ENCODE data around the gene NLK. TPM values are rescaled to one million over a fixed set of nuclear protein-coding genes. Genes with fewer than 3 reads are reported as not detected.

NLK gene
- total RNA-seq, 2 donors from 2014 or later, result 19.8 to 37.0 TPM

DNA sequence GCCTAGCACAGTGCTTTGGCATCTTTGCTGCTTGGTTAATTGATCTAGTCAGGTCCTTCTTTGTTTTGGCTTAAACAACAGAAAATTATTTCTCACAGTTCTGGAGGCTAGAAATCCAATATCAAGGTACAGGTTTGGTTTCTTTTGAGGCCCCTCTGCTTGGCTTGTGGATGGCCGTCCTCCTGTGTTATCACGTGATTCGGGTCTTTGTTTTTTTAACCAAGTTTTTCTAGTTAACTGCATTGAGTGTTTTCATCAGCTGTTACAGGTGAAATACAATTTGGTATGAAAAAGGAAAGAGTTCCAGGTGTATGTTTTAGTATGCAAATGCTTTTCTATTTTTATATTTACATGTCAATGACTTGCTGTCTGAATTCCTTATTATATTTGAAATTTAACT lies 2.8 kb downstream of the NLK start:
- WGBS, result 60% methylated on average over 3 of the region's 3 CpGs
- Histone ChIP-seq H3K4me1 (replicated peaks) (peaks cover 9% of the 10 kb centered on the region), H3K9me3 (no peaks in the 10 kb centered on the region), H3K36me3 (no peaks in the 10 kb centered on the region), H3K27me3 (replicated peaks; ENCODE audit: insufficient read depth) (no peaks in the 10 kb centered on the region), H3K4me3 (no peak overlapping the region), H3K27ac (no peak overlapping the region)
- intact Hi-C loops (cut with DNase I), result no loop called here
- no peak for DNase-seq (ENCODE audit: low spot score)
- TF ChIP-seq POLR2A (IDR thresholded peaks at IDR 0.05) (no peak), POLR2AphosphoS5 (IDR thresholded peaks at IDR 0.05) (no peak)
- TF ChIP-seq, protein P1, sequence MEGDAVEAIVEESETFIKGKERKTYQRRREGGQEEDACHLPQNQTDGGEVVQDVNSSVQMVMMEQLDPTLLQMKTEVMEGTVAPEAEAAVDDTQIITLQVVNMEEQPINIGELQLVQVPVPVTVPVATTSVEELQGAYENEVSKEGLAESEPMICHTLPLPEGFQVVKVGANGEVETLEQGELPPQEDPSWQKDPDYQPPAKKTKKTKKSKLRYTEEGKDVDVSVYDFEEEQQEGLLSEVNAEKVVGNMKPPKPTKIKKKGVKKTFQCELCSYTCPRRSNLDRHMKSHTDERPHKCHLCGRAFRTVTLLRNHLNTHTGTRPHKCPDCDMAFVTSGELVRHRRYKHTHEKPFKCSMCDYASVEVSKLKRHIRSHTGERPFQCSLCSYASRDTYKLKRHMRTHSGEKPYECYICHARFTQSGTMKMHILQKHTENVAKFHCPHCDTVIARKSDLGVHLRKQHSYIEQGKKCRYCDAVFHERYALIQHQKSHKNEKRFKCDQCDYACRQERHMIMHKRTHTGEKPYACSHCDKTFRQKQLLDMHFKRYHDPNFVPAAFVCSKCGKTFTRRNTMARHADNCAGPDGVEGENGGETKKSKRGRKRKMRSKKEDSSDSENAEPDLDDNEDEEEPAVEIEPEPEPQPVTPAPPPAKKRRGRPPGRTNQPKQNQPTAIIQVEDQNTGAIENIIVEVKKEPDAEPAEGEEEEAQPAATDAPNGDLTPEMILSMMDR (IDR thresholded peaks at IDR 0.05), result no peak

GRCh38 chr17:28046034-28046825 lies 3.8 kb downstream of the NLK start:
- H3K9me3 ChIP-seq, result no peaks in the 10 kb centered on the region
- WGBS, result 91% methylated on average over 3 of the region's 3 CpGs
- no peaks in the 10 kb centered on the region for H3K36me3 ChIP-seq
- H3K4me3 ChIP-seq, result no peak overlapping the region
- no peak for DNase-seq (ENCODE audit: low spot score)
- H3K27me3 ChIP-seq (replicated peaks; ENCODE audit: insufficient read depth), result no peaks in the 10 kb centered on the region
- TF ChIP-seq POLR2A (IDR thresholded peaks at IDR 0.05), result no peak
- TF ChIP-seq, protein P1 (IDR thresholded peaks at IDR 0.05), result no peak
- TF ChIP-seq POLR2AphosphoS5 (IDR thresholded peaks at IDR 0.05), result no peak
- H3K27ac ChIP-seq, result no peak overlapping the region
- H3K4me1 ChIP-seq (replicated peaks), result peaks cover 9% of the 10 kb centered on the region
- intact Hi-C loops (cut with DNase I), result no loop called here

DNA sequence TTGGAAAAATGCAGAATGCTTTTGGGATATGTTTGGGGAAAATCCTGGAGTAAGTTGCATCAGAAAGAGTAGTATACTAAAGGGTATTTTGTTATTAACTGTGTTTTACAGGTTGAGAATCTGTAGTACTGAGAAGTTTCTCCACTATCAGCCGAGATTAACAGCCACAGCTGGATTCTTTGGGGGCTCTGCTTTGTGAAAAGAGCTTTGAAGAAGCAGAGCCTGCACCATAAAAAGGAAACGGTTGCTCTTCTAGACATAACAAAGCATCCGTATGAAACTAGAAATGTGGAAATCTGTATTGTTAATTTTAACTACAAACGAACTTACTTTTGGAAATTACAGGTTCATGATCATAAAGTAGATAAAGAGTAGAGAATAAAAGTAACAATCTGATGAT lies 5.3 kb downstream of the NLK start:
- H3K4me1 ChIP-seq (replicated peaks), result peaks cover 5% of the 10 kb centered on the region
- no peak for DNase-seq (ENCODE audit: low spot score)
- intact Hi-C loops (cut with DNase I), result no loop called here
- H3K4me3 ChIP-seq, result no peak overlapping the region
- TF ChIP-seq, protein P1 (IDR thresholded peaks at IDR 0.05), result no peak
- TF ChIP-seq POLR2A (IDR thresholded peaks at IDR 0.05) (no peak), POLR2AphosphoS5 (IDR thresholded peaks at IDR 0.05) (no peak)
- H3K9me3 ChIP-seq, result no peaks in the 10 kb centered on the region
- no peak overlapping the region for H3K27ac ChIP-seq
- H3K36me3 ChIP-seq, result no peaks in the 10 kb centered on the region
- 30% methylated on average over 4 of the region's 4 CpGs for WGBS
- H3K27me3 ChIP-seq (replicated peaks; ENCODE audit: insufficient read depth), result no peaks in the 10 kb centered on the region

DNA sequence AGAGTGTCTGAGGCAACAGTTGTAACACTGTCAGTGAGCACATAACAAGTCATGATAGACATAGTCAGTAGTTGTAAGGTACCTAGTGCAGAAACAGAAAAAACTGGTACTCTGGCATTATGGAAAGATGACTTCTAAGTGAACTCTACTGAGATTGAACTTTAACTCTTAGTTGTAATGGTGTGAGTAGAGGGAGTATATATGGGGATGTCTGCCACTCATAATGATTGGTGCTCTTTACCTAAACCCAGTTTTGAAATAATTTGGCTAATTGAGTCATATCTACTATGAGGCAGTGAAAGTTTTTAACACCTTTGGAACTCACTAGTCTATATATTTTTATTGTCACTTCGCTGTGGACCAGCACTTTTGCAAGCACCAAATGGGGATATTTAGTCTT lies 6.6 kb downstream of the NLK start:
- WGBS, result 88% methylated on average over 1 of the region's 1 CpG
- no peak overlapping the region for H3K27ac ChIP-seq
- no peaks in the 10 kb centered on the region for H3K27me3 ChIP-seq (replicated peaks; ENCODE audit: insufficient read depth)
- no peaks in the 10 kb centered on the region for H3K9me3 ChIP-seq
- TF ChIP-seq, protein P1 (IDR thresholded peaks at IDR 0.05), result no peak
- no peak for TF ChIP-seq POLR2AphosphoS5 (IDR thresholded peaks at IDR 0.05)
- TF ChIP-seq POLR2A (IDR thresholded peaks at IDR 0.05), result no peak
- intact Hi-C loops (cut with DNase I), result no loop called here
- DNase-seq (ENCODE audit: low spot score), result no peak
- H3K4me3 ChIP-seq, result no peak overlapping the region
- H3K4me1 ChIP-seq (replicated peaks), result no peaks in the 10 kb centered on the region
- no peaks in the 10 kb centered on the region for H3K36me3 ChIP-seq
